Caco-2 (cell line): ENCODE results near the gene HDAC2. TPM values are rescaled to one million over a fixed set of nuclear protein-coding genes. Genes with fewer than 3 reads are reported as not detected.

Experiments
- BruUV-seq: library from RNA; stranded (reverse); fragments of 400-500 nt; replicated peaks from 2 replicates; lab custom pipeline; 2021; lab: Mats Ljungman, UMichigan
- CTCF ChIA-PET: fragments of 300-600 bp; sonication (Branson Sonifier 250); formaldehyde crosslinking; loops from one replicate; lab custom pipeline; 2022; ENCODE audit warnings: antibody characterized with exemption; lab: Charles Lee
- POLR2A ChIA-PET: fragments of 300-600 bp; sonication (Branson Sonifier 250); formaldehyde crosslinking; loops from one replicate; lab custom pipeline; 2022; ENCODE audit warnings: antibody characterized with exemption; lab: Charles Lee
- DNase-seq, 2 experiments: peaks; one replicate each; pipeline versions ENCODE4 v3.0.0 to v3.0.0-alpha.2; 2020 to 2022
- H3K27me3 ChIP-seq: replicated peaks from 2 replicates; pipeline ENCODE4 v1.6.0; 2011; ENCODE audit warnings: low read length; ENCODE audit not compliant: control insufficient read depth, insufficient read depth
- H3K36me3 ChIP-seq: 2 replicates; pipeline ENCODE4 v1.5.1; 2011; ENCODE audit warnings: low read length; ENCODE audit not compliant: control insufficient read depth, insufficient read depth
- H3K4me1 ChIP-seq: fragments of 250-450 bp; sonication (Bioruptor Pico); 2 replicates; pipeline ENCODE4 v1.5.1; 2020; ENCODE audit warnings: mild to moderate bottlenecking
- H3K4me3 ChIP-seq: 2 replicates; pipeline ENCODE4 v1.5.1; 2011; ENCODE audit warnings: low read depth, mild to moderate bottlenecking, control low read depth, low read length
- H3K9me3 ChIP-seq: fragments of 250-450 bp; sonication (Bioruptor Pico); 2 replicates; pipeline ENCODE4 v1.5.1; 2020; ENCODE audit warnings: mild to moderate bottlenecking, moderate library complexity
- H3K27ac Mint-ChIP-seq: one replicate; pipeline ENCODE4 v1.8.0; 2022; ENCODE audit warnings: mixed read lengths; ENCODE audit not compliant: unreplicated experiment
- H3K27me3 Mint-ChIP-seq: one replicate; pipeline ENCODE4 v1.8.0; 2022; ENCODE audit warnings: mixed read lengths; ENCODE audit not compliant: insufficient read depth, unreplicated experiment
- H3K36me3 Mint-ChIP-seq: one replicate; pipeline ENCODE4 v1.8.0; 2022; ENCODE audit warnings: mild to moderate bottlenecking, mixed read lengths; ENCODE audit not compliant: insufficient read depth, unreplicated experiment
- H3K4me1 Mint-ChIP-seq: one replicate; pipeline ENCODE4 v1.8.0; 2022; ENCODE audit warnings: low read depth, mixed read lengths; ENCODE audit not compliant: unreplicated experiment
- H3K4me3 Mint-ChIP-seq: one replicate; pipeline ENCODE4 v1.8.0; 2022; ENCODE audit warnings: mild to moderate bottlenecking, moderate library complexity, mixed read lengths; ENCODE audit not compliant: unreplicated experiment
- H3K9me3 Mint-ChIP-seq: one replicate; pipeline ENCODE4 v1.8.0; 2022; ENCODE audit warnings: mixed read lengths; ENCODE audit not compliant: unreplicated experiment
- intact Hi-C: fragments of 100-400 bp; cut with micrococcal nuclease; formaldehyde crosslinking; loops from one replicate; pipeline ENCODE4 v1.10.0; 2022; ENCODE audit not compliant: unreplicated experiment
- total RNA-seq: library from RNA; stranded (reverse); gene quantifications from 2 replicates; pipeline ENCODE4 v1.2.3, GENCODE V29; 2022
- TF ChIP-seq, protein P1 (sequence below), 2 experiments: fragments of 200-600 bp in 1 of 2; IDR thresholded peaks; 1 replicate in 1 of 2; 2 replicates in 1 of 2; pipeline versions ENCODE4 v1.5.1 to v1.8.0; 2011 to 2022; ENCODE audit warnings: antibody characterized with exemption in 1 of 2, control low read depth in 1 of 2, inconsistent platforms in 1 of 2, low read depth in 1 of 2, low read length in 1 of 2, mild to moderate bottlenecking in 1 of 2, moderate library complexity in 1 of 2; ENCODE audit not compliant: insufficient read depth in 1 of 2, severe bottlenecking in 1 of 2, unreplicated experiment in 1 of 2

The HDAC2 gene
- total RNA-seq, 1 experiment from 2014 or later = 201 TPM

GRCh38 chr6:114007516-114007915 is 36.6 kb upstream of the HDAC2 start:
- Mint-ChIP-seq H3K4me1 (peaks cover 6% of the 10 kb centered on the region), H3K27ac (no peak overlapping the region), H3K9me3 (no peaks in the 10 kb centered on the region), H3K27me3 (no peaks in the 10 kb centered on the region), H3K36me3 (peaks cover 73% of the 10 kb centered on the region), H3K4me3 (no peak overlapping the region)
- no TSS peak for BruUV-seq
- H3K4me1 ChIP-seq = peaks cover 26% of the 10 kb centered on the region
- no peaks in the 10 kb centered on the region for H3K27me3 ChIP-seq
- intact Hi-C loops = no loop called here
- H3K36me3 ChIP-seq = no peaks in the 10 kb centered on the region
- ChIA-PET CTCF (no interaction called here), POLR2A (no interaction called here)
- H3K9me3 ChIP-seq = no peaks in the 10 kb centered on the region
- no peak overlapping the region for H3K4me3 ChIP-seq
- TF ChIP-seq, protein P1, sequence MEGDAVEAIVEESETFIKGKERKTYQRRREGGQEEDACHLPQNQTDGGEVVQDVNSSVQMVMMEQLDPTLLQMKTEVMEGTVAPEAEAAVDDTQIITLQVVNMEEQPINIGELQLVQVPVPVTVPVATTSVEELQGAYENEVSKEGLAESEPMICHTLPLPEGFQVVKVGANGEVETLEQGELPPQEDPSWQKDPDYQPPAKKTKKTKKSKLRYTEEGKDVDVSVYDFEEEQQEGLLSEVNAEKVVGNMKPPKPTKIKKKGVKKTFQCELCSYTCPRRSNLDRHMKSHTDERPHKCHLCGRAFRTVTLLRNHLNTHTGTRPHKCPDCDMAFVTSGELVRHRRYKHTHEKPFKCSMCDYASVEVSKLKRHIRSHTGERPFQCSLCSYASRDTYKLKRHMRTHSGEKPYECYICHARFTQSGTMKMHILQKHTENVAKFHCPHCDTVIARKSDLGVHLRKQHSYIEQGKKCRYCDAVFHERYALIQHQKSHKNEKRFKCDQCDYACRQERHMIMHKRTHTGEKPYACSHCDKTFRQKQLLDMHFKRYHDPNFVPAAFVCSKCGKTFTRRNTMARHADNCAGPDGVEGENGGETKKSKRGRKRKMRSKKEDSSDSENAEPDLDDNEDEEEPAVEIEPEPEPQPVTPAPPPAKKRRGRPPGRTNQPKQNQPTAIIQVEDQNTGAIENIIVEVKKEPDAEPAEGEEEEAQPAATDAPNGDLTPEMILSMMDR (IDR thresholded peaks at IDR 0.05; ENCODE audit: insufficient read depth in 1 of 2, low read depth in 1 of 2, low read length in 1 of 2, severe bottlenecking in 1 of 2, unreplicated experiment in 1 of 2) = no peak
- DNase-seq = no peak

- H3K36me3 Mint-ChIP-seq = peaks cover 87% of the 10 kb centered on the region
- BruUV-seq = no TSS peak
- no peak overlapping the region for H3K4me3 Mint-ChIP-seq
- ChIA-PET CTCF (interaction anchor here (1.0 kb wide), 1 partner anchor 10 kb away, joined by 4 read pairs; no protein-coding TSS in a partner anchor), POLR2A (interaction anchor here (1.0 kb wide), 1 partner anchor 10 kb away, joined by 3 read pairs; no protein-coding TSS in a partner anchor)
- Histone ChIP-seq H3K36me3 (no peaks in the 10 kb centered on the region), H3K9me3 (no peaks in the 10 kb centered on the region), H3K4me3 (no peak overlapping the region), H3K27me3 (no peaks in the 10 kb centered on the region), H3K4me1 (peaks cover 42% of the 10 kb centered on the region)
- H3K27ac Mint-ChIP-seq = no peak overlapping the region
- intact Hi-C loops = no loop called here
- no peak for DNase-seq
- H3K9me3 Mint-ChIP-seq = no peaks in the 10 kb centered on the region
- no peaks in the 10 kb centered on the region for H3K27me3 Mint-ChIP-seq
- TF ChIP-seq, protein P1 (IDR thresholded peaks at IDR 0.05; ENCODE audit: insufficient read depth in 1 of 2, low read depth in 1 of 2, low read length in 1 of 2, severe bottlenecking in 1 of 2, unreplicated experiment in 1 of 2) = no peak
- H3K4me1 Mint-ChIP-seq = peaks cover 48% of the 10 kb centered on the region
Measured at GRCh38 chr6:114001354-114001753, 30.4 kb upstream of the HDAC2 start.

DNA sequence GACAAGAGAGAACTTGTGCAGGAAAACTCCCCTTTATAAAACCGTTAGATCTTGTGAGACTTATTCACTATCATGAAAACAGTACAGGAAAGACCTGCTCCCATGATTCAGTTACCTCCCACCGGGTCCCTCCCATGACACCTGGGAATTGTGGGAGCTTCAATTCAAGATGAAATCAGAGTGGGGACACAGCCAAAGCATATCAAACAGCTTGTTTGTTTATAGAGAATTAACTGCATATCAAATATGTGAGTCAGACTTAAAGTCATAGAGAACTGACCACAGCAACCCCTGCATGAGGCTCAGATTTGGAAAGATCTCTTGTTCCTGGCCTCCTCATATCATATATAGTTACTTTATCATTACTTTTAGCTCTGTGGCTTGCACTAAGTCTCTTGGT is 29.1 kb upstream of the HDAC2 start:
- Histone ChIP-seq H3K4me3 (no peak overlapping the region), H3K27me3 (no peaks in the 10 kb centered on the region), H3K9me3 (no peaks in the 10 kb centered on the region), H3K36me3 (no peaks in the 10 kb centered on the region), H3K4me1 (peaks cover 49% of the 10 kb centered on the region)
- no peaks in the 10 kb centered on the region for H3K27me3 Mint-ChIP-seq
- POLR2A ChIA-PET = interaction anchor here (0.6 kb wide), 1 partner anchor 40 kb away, joined by 3 read pairs; no protein-coding TSS in a partner anchor
- H3K4me1 Mint-ChIP-seq = peaks cover 50% of the 10 kb centered on the region
- no peaks in the 10 kb centered on the region for H3K9me3 Mint-ChIP-seq
- no peak overlapping the region for H3K4me3 Mint-ChIP-seq
- DNase-seq = no peak
- peaks cover 86% of the 10 kb centered on the region for H3K36me3 Mint-ChIP-seq
- TF ChIP-seq, protein P1 (IDR thresholded peaks at IDR 0.05; ENCODE audit: insufficient read depth in 1 of 2, low read depth in 1 of 2, low read length in 1 of 2, severe bottlenecking in 1 of 2, unreplicated experiment in 1 of 2) = no peak
- intact Hi-C loops = no loop called here
- CTCF ChIA-PET = no interaction called here
- H3K27ac Mint-ChIP-seq = peak overlapping the region; percentile 76
- BruUV-seq = no TSS peak
